ENCODE data around the gene PID1.

PID1 gene

GRCh38 chr2:229071292-229071976 is 199.7 kb downstream of the PID1 start:
- DNase-seq (ENCODE audit: low read depth) = no peak

GRCh38 chr2:229066121-229066715 is 204.9 kb downstream of the PID1 start:
- DNase-seq (ENCODE audit: low read depth) = no peak

- DNase-seq (ENCODE audit: low read depth) = no peak
These were observed 206.3 kb downstream of the PID1 start for GRCh38 chr2:229064749-229065148.

- no peak for DNase-seq (ENCODE audit: low read depth)
These were observed 210.9 kb downstream of the PID1 start for GRCh38 chr2:229060147-229060546.

GRCh38 chr2:229059331-229060033 is 211.6 kb downstream of the PID1 start:
- DNase-seq (ENCODE audit: low read depth) = no peak

- no peak for DNase-seq (ENCODE audit: low read depth)
These were observed 213.0 kb downstream of the PID1 start for GRCh38 chr2:229057976-229058553.

GRCh38 chr2:229054311-229054710 is 216.8 kb downstream of the PID1 start:
- DNase-seq (ENCODE audit: low read depth) = no peak

- DNase-seq (ENCODE audit: low read depth) = no peak
These were observed 219.3 kb downstream of the PID1 start for GRCh38 chr2:229051798-229052197.

GRCh38 chr2:229050133-229050532 is 221.0 kb downstream of the PID1 start:
- DNase-seq (ENCODE audit: low read depth) = no peak

GRCh38 chr2:229048134-229048533 is 223.0 kb downstream of the PID1 start:
- DNase-seq (ENCODE audit: low read depth) = no peak

- no peak for DNase-seq (ENCODE audit: low read depth)
These were observed 225.4 kb downstream of the PID1 start for GRCh38 chr2:229045671-229046070.

- no peak for DNase-seq (ENCODE audit: low read depth)
These were observed 226.5 kb downstream of the PID1 start for GRCh38 chr2:229044581-229044980.

GRCh38 chr2:229043681-229044080 is 227.4 kb downstream of the PID1 start:
- no peak for DNase-seq (ENCODE audit: low read depth)

- DNase-seq (ENCODE audit: low read depth) = no peak
These were observed 228.7 kb downstream of the PID1 start for GRCh38 chr2:229042349-229042748.

- no peak for DNase-seq (ENCODE audit: low read depth)
These were observed 229.4 kb downstream of the PID1 start for GRCh38 chr2:229041691-229042090.

- DNase-seq (ENCODE audit: low read depth) = no peak
These were observed 233.5 kb downstream of the PID1 start for GRCh38 chr2:229037621-229038020.

GRCh38 chr2:229033816-229034215 is 237.3 kb downstream of the PID1 start:
- no peak for DNase-seq (ENCODE audit: low read depth)

GRCh38 chr2:229032608-229033234 is 238.4 kb downstream of the PID1 start:
- DNase-seq (ENCODE audit: low read depth) = no peak

GRCh38 chr2:229027353-229028105 is 243.6 kb downstream of the PID1 start:
- DNase-seq (ENCODE audit: low read depth) = no peak

- no peak for DNase-seq (ENCODE audit: low read depth)
These were observed 245.4 kb downstream of the PID1 start for GRCh38 chr2:229025653-229026052.

GRCh38 chr2:229022652-229023051 is 248.4 kb downstream of the PID1 start:
- DNase-seq (ENCODE audit: low read depth) = no peak

GRCh38 chr2:229022071-229022470 is 249.0 kb downstream of the PID1 start:
- DNase-seq (ENCODE audit: low read depth) = no peak
